Fibroblast of lung (primary cell): ENCODE results near the gene TBL1X. TPM values are rescaled to one million over a fixed set of nuclear protein-coding genes. Genes with fewer than 3 reads are reported as not detected.
"Not testable (repeated sequence)": the region's sequence is repeated elsewhere in the genome, so short reads cannot be mapped to it uniquely, and the experiment has no call there.

Source experiments
- DNase-seq, 2 donors: peaks; one replicate each; pipeline versions ENCODE4 v3.0.0 to v3.0.0-alpha.2; 2010; ENCODE audit warnings: low read depth in 2 of 2
- H2AFZ ChIP-seq: 2 replicates; pipeline ENCODE4 v1.5.1; 2012; ENCODE audit warnings: low read length, control low read depth, inconsistent platforms
- H3K27ac ChIP-seq: 2 replicates; pipeline ENCODE4 v1.5.1; 2011; ENCODE audit warnings: low read length, control low read depth; ENCODE audit not compliant: insufficient read depth
- H3K27me3 ChIP-seq: 2 replicates; pipeline ENCODE4 v1.5.1; 2011; ENCODE audit warnings: mild to moderate bottlenecking, low read length; ENCODE audit not compliant: control insufficient read depth, insufficient read depth
- H3K36me3 ChIP-seq: 2 replicates; pipeline ENCODE4 v1.5.1; 2011; ENCODE audit warnings: low read length; ENCODE audit not compliant: control insufficient read depth, insufficient read depth
- H3K4me1 ChIP-seq: 2 replicates; pipeline ENCODE4 v1.5.1; 2011; ENCODE audit warnings: low read length; ENCODE audit not compliant: control insufficient read depth, insufficient read depth; ENCODE audit errors: extremely low read depth
- H3K4me2 ChIP-seq: 2 replicates; pipeline ENCODE4 v1.5.1; 2011; ENCODE audit warnings: low read length, control low read depth; ENCODE audit not compliant: insufficient read depth; ENCODE audit errors: extremely low read depth
- H3K4me3 ChIP-seq, 4 experiments: fragments of 200-600 bp in 1 of 4; sonication (generic) in 1 of 4; replicated peaks in 1 of 4; 2 replicates each; pipeline ENCODE4 v1.5.1; 2011 to 2016; ENCODE audit warnings: low read length in 4 of 4, low read depth in 3 of 4, mild to moderate bottlenecking in 3 of 4, control low read depth in 2 of 4, inconsistent platforms in 1 of 4, mixed read lengths in 1 of 4; ENCODE audit not compliant: insufficient read depth in 1 of 4; ENCODE audit errors: control extremely low read depth in 1 of 4
- H3K79me2 ChIP-seq: 2 replicates; pipeline ENCODE4 v1.5.1; 2012; ENCODE audit warnings: mild to moderate bottlenecking, low read length, inconsistent platforms; ENCODE audit not compliant: control insufficient read depth, insufficient read depth
- H3K9ac ChIP-seq: 2 replicates; pipeline ENCODE4 v1.5.1; 2011; ENCODE audit warnings: mild to moderate bottlenecking, low read length, control low read depth; ENCODE audit not compliant: insufficient read depth
- H3K9me3 ChIP-seq: 2 replicates; pipeline ENCODE4 v1.5.1; 2012; ENCODE audit warnings: low read depth, low read length; ENCODE audit not compliant: control insufficient read depth, insufficient read depth
- H4K20me1 ChIP-seq: 2 replicates; pipeline ENCODE4 v1.5.1; 2011; ENCODE audit warnings: low read length; ENCODE audit not compliant: control insufficient read depth, insufficient read depth; ENCODE audit errors: extremely low read depth
- EZH2 ChIP-seq: IDR thresholded peaks from 2 replicates; pipeline ENCODE4 v1.5.1; 2012; ENCODE audit warnings: low read length, control low read depth, mild to moderate bottlenecking; ENCODE audit errors: missing control alignments
- polyA plus RNA-seq, 2 donors: library from polyadenylated mRNA; depleted of rRNA in 1 of 2; stranded (reverse) in 1 of 2; unstranded in 1 of 2; fragments of >200 nt; gene quantifications; 2 replicates each; pipeline ENCODE4 v1.2.1, GENCODE V29; 2011 to 2012; ENCODE audit warnings: missing spikeins in 1 of 2
- total RNA-seq: library from RNA; depleted of rRNA; stranded (reverse); fragments of >200 nt; gene quantifications from 2 replicates; pipeline ENCODE4 v1.2.1, GENCODE V29; 2014
- TF ChIP-seq, protein P1 (sequence below), 2 donors: IDR thresholded peaks in 1 of 2; conservative IDR thresholded peaks in 1 of 2; 1 replicate in 1 of 2; 2 replicates in 1 of 2; pipeline ENCODE4 v1.5.1; 2011 to 2012; ENCODE audit warnings: low read length in 2 of 2, control low read depth in 1 of 2, inconsistent platforms in 1 of 2, low read depth in 1 of 2, mild to moderate bottlenecking in 1 of 2

The TBL1X gene
- total and polyA plus RNA-seq, 2 donors (not counting 1 experiment from before 2014, with no cell fraction given): 25.8 to 29.4 TPM

DNA sequence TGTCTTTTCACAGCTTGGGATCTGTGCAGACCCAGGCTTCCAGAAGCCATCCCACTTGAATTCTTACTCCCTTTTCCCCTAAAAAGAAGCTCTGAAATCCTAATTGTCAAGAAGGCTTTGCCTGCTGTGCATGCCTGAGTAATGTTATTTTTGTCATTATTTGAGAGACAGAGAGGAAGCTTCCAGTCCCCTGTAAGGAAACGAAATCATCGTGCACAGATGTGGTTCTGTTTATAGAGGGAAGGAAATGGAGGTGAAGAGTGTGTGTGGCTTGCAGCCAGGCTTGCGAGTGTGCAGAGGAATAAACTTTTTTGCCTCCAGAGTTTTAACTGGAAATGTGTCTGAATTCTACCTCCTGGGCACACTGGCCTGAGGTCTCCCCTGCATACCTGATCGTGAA lies 70.2 kb downstream of the TBL1X start:
- Histone ChIP-seq H4K20me1 (no peaks in the 10 kb centered on the region), H3K4me2 (peak overlapping the region; percentile 35), H3K36me3 (no peaks in the 10 kb centered on the region), H3K4me3 (no peak overlapping the region), H3K27ac (peak overlapping the region; percentile 57), H3K9me3 (no peaks in the 10 kb centered on the region), H3K4me1 (peaks cover 12% of the 10 kb centered on the region), H2AFZ (no peak overlapping the region), H3K27me3 (no peaks in the 10 kb centered on the region), H3K9ac (no peak overlapping the region), H3K79me2 (peaks cover 19% of the 10 kb centered on the region)
- no peak for DNase-seq
- TF ChIP-seq, protein P1, sequence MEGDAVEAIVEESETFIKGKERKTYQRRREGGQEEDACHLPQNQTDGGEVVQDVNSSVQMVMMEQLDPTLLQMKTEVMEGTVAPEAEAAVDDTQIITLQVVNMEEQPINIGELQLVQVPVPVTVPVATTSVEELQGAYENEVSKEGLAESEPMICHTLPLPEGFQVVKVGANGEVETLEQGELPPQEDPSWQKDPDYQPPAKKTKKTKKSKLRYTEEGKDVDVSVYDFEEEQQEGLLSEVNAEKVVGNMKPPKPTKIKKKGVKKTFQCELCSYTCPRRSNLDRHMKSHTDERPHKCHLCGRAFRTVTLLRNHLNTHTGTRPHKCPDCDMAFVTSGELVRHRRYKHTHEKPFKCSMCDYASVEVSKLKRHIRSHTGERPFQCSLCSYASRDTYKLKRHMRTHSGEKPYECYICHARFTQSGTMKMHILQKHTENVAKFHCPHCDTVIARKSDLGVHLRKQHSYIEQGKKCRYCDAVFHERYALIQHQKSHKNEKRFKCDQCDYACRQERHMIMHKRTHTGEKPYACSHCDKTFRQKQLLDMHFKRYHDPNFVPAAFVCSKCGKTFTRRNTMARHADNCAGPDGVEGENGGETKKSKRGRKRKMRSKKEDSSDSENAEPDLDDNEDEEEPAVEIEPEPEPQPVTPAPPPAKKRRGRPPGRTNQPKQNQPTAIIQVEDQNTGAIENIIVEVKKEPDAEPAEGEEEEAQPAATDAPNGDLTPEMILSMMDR (conservative IDR thresholded peaks at IDR 0.05 in 1 of 2, IDR thresholded peaks at IDR 0.05 in 1 of 2; ENCODE audit: low read depth in 1 of 2, low read length in 2 of 2): no peak
- no peak for TF ChIP-seq EZH2

DNA sequence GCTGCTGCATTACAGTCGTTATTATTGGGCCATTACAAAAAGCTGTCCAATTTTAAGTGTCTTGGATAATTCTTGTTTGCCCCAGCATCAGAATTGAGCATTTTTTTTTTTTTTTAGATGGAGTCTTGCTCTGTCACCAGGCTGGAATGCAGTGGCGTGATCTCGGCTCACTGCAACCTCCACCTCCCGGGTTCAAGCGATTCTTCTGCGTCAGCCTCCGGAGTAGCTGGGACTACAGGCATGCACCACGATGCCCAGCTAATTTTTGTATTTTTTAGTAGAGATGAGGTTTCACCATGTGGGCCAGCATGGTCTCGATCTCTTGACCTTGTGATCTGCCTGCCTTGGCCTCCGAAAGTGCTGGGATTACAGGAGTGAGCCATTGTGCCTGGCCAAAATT lies 71.3 kb downstream of the TBL1X start:
- H3K27me3 ChIP-seq, H4K20me1 ChIP-seq, H2AFZ ChIP-seq, H3K9me3 ChIP-seq, H3K4me2 ChIP-seq, H3K4me3 ChIP-seq, H3K36me3 ChIP-seq, H3K9ac ChIP-seq: not testable (repeated sequence)
- peak in 1 of 2 donors; percentile 33 for DNase-seq
- H3K27ac ChIP-seq: peak overlapping the region; percentile 57
- H3K79me2 ChIP-seq: peaks cover 19% of the 10 kb centered on the region
- peaks cover 12% of the 10 kb centered on the region for H3K4me1 ChIP-seq

DNA sequence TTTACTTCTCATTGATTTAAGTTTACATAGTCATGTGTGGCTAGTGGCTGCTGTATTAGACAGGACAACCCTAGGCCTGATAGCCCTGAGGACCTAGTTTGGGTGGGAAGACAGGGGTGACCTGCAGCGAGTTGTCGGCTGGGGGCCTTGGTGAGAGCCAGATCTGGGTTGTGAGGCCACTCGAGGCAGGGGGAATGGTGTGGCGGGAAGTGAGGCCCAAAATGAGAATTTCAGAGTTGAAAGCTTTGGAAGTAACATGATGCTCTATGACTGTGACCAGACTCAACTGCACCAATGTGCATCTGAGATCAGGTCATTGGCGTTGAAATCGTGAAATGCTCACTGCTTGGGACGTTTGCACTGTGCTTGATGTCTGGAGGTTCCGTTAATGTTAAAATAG lies 72.9 kb downstream of the TBL1X start:
- Histone ChIP-seq H3K9ac (no peak overlapping the region), H3K4me2 (no peak overlapping the region), H3K9me3 (no peaks in the 10 kb centered on the region), H4K20me1 (no peaks in the 10 kb centered on the region), H3K79me2 (peaks cover 13% of the 10 kb centered on the region), H3K4me1 (peaks cover 5% of the 10 kb centered on the region), H3K27ac (no peak overlapping the region), H3K27me3 (no peaks in the 10 kb centered on the region), H2AFZ (no peak overlapping the region), H3K4me3 (no peak overlapping the region), H3K36me3 (no peaks in the 10 kb centered on the region)
- TF ChIP-seq, protein P1 (conservative IDR thresholded peaks at IDR 0.05 in 1 of 2, IDR thresholded peaks at IDR 0.05 in 1 of 2; ENCODE audit: low read depth in 1 of 2, low read length in 2 of 2): no peak
- DNase-seq: no peak
